GM23338 (cell line): ENCODE measurements around the gene MAPRE2. TPM values are rescaled to one million over a fixed set of nuclear protein-coding genes. Genes with fewer than 3 reads are reported as not detected.

Experiments used
- ATAC-seq: fragments of 200-7000 bp; cut with Tn5 transposase; 3 replicates; pipeline ENCODE4 v1.9.1; 2020
- DNase-seq: peaks from one replicate; pipeline ENCODE4 v3.0.0-alpha.2; 2015; ENCODE audit warnings: low spot score
- H2AFZ ChIP-seq: fragments of 200-600 bp; sonication (generic); 2 replicates; pipeline ENCODE4 v1.8.0; 2016; ENCODE audit warnings: antibody characterized with exemption, mild to moderate bottlenecking, moderate library complexity
- H3F3A ChIP-seq: fragments of 200-600 bp; sonication (generic); replicated peaks from 2 replicates; pipeline ENCODE4 v1.8.0; 2017; ENCODE audit warnings: antibody characterized with exemption, mixed run types, low read depth
- H3K27ac ChIP-seq: fragments of 200-600 bp; sonication (generic); 2 replicates; pipeline ENCODE4 v1.6.1; 2016; ENCODE audit warnings: low read depth
- H3K27me3 ChIP-seq: fragments of 200-600 bp; sonication (generic); 2 replicates; pipeline ENCODE4 v1.8.0; 2016; ENCODE audit warnings: mild to moderate bottlenecking, mixed run types, moderate library complexity; ENCODE audit not compliant: insufficient read depth
- H3K36me3 ChIP-seq: fragments of 200-600 bp; sonication (generic); 2 replicates; pipeline ENCODE4 v1.8.0; 2016; ENCODE audit warnings: mild to moderate bottlenecking; ENCODE audit not compliant: insufficient read depth
- H3K4me1 ChIP-seq: fragments of 200-600 bp; sonication (generic); 2 replicates; pipeline ENCODE4 v1.8.0; 2016; ENCODE audit warnings: mild to moderate bottlenecking, moderate library complexity; ENCODE audit not compliant: insufficient read depth
- H3K4me2 ChIP-seq: fragments of 200-600 bp; sonication (generic); 2 replicates; pipeline ENCODE4 v1.7.1; 2017; ENCODE audit warnings: mixed run types
- H3K4me3 ChIP-seq: fragments of 200-600 bp; sonication (generic); 2 replicates; pipeline ENCODE4 v1.6.1; 2016; ENCODE audit warnings: mixed run types
- H3K79me2 ChIP-seq: fragments of 200-600 bp; sonication (generic); replicated peaks from 2 replicates; pipeline ENCODE4 v1.8.0; 2017; ENCODE audit warnings: mild to moderate bottlenecking; ENCODE audit not compliant: insufficient read depth
- H3K9me2 ChIP-seq: fragments of 200-600 bp; sonication (generic); 2 replicates; pipeline ENCODE4 v1.8.0; 2017; ENCODE audit not compliant: insufficient read depth
- H4K20me1 ChIP-seq: fragments of 200-600 bp; sonication (generic); replicated peaks from 2 replicates; pipeline ENCODE4 v1.8.0; 2017; ENCODE audit warnings: mild to moderate bottlenecking; ENCODE audit not compliant: insufficient read depth
- H3K27ac Mint-ChIP-seq: 2 replicates; pipeline ENCODE4 v1.8.0; 2020; ENCODE audit warnings: inconsistent platforms, mild to moderate bottlenecking, moderate library complexity, mixed read lengths
- H3K27me3 Mint-ChIP-seq: 3 replicates; pipeline ENCODE4 v1.8.0; 2022; ENCODE audit warnings: low read depth, mild to moderate bottlenecking, moderate library complexity, mixed read lengths, inconsistent platforms; ENCODE audit not compliant: insufficient read depth, poor library complexity
- H3K36me3 Mint-ChIP-seq: 3 replicates; pipeline ENCODE4 v1.8.0; 2021; ENCODE audit warnings: low read depth, mild to moderate bottlenecking, inconsistent platforms, moderate library complexity, mixed read lengths
- H3K4me1 Mint-ChIP-seq: 3 replicates; pipeline ENCODE4 v1.8.0; 2020; ENCODE audit warnings: mild to moderate bottlenecking, inconsistent platforms, mixed read lengths
- H3K4me3 Mint-ChIP-seq: 3 replicates; pipeline ENCODE4 v1.8.0; 2021; ENCODE audit warnings: moderate library complexity, mild to moderate bottlenecking, inconsistent platforms, mixed read lengths
- H3K9me3 Mint-ChIP-seq: 3 replicates; pipeline ENCODE4 v1.8.0; 2020; ENCODE audit warnings: moderate library complexity, mild to moderate bottlenecking, inconsistent platforms, mixed read lengths
- CREB1 ChIP-seq: fragments of 250-450 bp; sonication (Bioruptor Pico); IDR thresholded peaks from 2 replicates; pipeline ENCODE4 v1.5.0; 2020; ENCODE audit warnings: low read depth, mild to moderate bottlenecking, moderate library complexity
- EZH2 ChIP-seq: fragments of 200-600 bp; sonication (generic); IDR thresholded peaks from one replicate; pipeline ENCODE4 v1.8.0; 2017; ENCODE audit warnings: antibody characterized with exemption, mild to moderate bottlenecking, low read depth; ENCODE audit not compliant: unreplicated experiment
- EZH2phosphoT487 ChIP-seq: fragments of 200-600 bp; sonication (generic); IDR thresholded peaks from one replicate; pipeline ENCODE4 v1.8.1; 2018; ENCODE audit warnings: antibody characterized with exemption; ENCODE audit not compliant: unreplicated experiment
- JUNB ChIP-seq: IDR thresholded peaks from one replicate; pipeline ENCODE4 v1.6.1; 2016; ENCODE audit warnings: antibody characterized with exemption; ENCODE audit not compliant: unreplicated experiment
- NANOG ChIP-seq: IDR thresholded peaks from 2 replicates; pipeline ENCODE4 v1.6.1; 2016; ENCODE audit warnings: antibody characterized with exemption, borderline replicate concordance
- POLR2AphosphoS5 ChIP-seq: IDR thresholded peaks from 2 replicates; pipeline ENCODE4 v1.6.1; 2016; ENCODE audit warnings: antibody characterized with exemption, low read depth
- STAT1 ChIP-seq: IDR thresholded peaks from one replicate; pipeline ENCODE4 v1.6.1; 2016; ENCODE audit warnings: antibody characterized with exemption; ENCODE audit not compliant: unreplicated experiment
- ZNF114 ChIP-seq: fragments of 250-450 bp; sonication (Bioruptor Pico); IDR thresholded peaks from 2 replicates; pipeline ENCODE4 v1.5.0; 2020; ENCODE audit warnings: mild to moderate bottlenecking, moderate library complexity
- ZNF331 ChIP-seq: fragments of 250-450 bp; sonication (Bioruptor Pico); IDR thresholded peaks from 2 replicates; pipeline ENCODE4 v1.5.0; 2020; ENCODE audit warnings: low read depth, mild to moderate bottlenecking, moderate library complexity
- polyA plus RNA-seq: library from polyadenylated mRNA; unstranded; fragments of >200 nt; fragmentation: Nextera tagmentation; extraction: Ambion mirVana; gene quantifications from 2 replicates; pipeline ENCODE4 v1.2.1, GENCODE V29; 2016
- total RNA-seq: library from RNA; depleted of rRNA; stranded (reverse); fragments of >200 nt; shearing (Covaris generic); gene quantifications from 2 replicates; pipeline ENCODE4 v1.2.3, GENCODE V29; 2014
- TF ChIP-seq, protein P1 (sequence below): fragments of 250-450 bp; sonication (Bioruptor Pico); IDR thresholded peaks from 2 replicates; pipeline ENCODE4 v1.5.0; 2020; ENCODE audit warnings: mild to moderate bottlenecking, moderate library complexity
- TF ChIP-seq, protein P2 (sequence below), 2 experiments: fragments of 200-600 bp in 1 of 2; sonication (generic) in 1 of 2; conservative IDR thresholded peaks; 2 replicates each; pipeline versions ENCODE4 v1.5.1 to v1.6.1; 2016 to 2017; ENCODE audit warnings: antibody characterized with exemption in 2 of 2, low read depth in 2 of 2, mild to moderate bottlenecking in 2 of 2, moderate library complexity in 1 of 2
- TF ChIP-seq, protein P3 (sequence below): IDR thresholded peaks from one replicate; pipeline ENCODE4 v1.6.1; 2018; ENCODE audit warnings: antibody characterized with exemption; ENCODE audit not compliant: unreplicated experiment
- TF ChIP-seq, protein P4 (sequence below): IDR thresholded peaks from 2 replicates; pipeline ENCODE4 v1.6.1; 2016; ENCODE audit warnings: antibody characterized with exemption

Gene MAPRE2
- total and polyA plus RNA-seq, 2 experiments from 2014 or later: 17.8 to 40.4 TPM

DNA sequence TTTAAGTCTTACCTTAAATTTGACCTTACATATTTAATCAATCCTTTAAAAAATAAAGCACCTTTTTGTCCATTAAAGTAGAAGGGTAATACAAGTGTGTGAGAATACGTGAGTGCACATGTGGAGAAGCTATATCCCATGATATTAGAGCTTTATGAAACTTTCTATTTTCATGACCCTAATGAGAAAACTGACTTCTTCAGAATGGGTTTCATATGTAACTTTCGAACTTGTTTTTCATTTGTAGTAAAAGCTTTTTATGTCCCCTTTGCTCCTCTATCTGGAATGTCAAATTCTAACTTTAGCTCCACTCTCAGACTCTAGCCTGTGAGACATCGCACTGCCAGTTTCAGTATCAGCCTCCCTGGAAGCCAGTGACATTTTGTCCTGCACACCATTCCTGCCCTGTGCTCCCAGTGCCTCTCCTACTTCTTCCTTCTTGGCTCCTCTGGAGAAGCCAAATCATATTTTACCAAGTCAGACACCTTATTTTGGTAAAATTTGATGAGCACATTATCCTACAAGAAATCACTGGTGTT is 42.0 kb downstream of the MAPRE2 start:
- Mint-ChIP-seq H3K27me3 (no peaks in the 10 kb centered on the region), H3K9me3 (no peaks in the 10 kb centered on the region), H3K4me3 (no peak overlapping the region), H3K36me3 (no peaks in the 10 kb centered on the region), H3K27ac (no peak overlapping the region), H3K4me1 (no peaks in the 10 kb centered on the region)
- TF ChIP-seq CREB1 (CRISPR knock-in tag) (no peak), EZH2phosphoT487 (no peak), STAT1 (no peak), ZNF114 (no peak), EZH2 (no peak), NANOG (no peak), POLR2AphosphoS5 (no peak), JUNB (no peak), ZNF331 (CRISPR knock-in tag) (no peak)
- TF ChIP-seq, protein P1, sequence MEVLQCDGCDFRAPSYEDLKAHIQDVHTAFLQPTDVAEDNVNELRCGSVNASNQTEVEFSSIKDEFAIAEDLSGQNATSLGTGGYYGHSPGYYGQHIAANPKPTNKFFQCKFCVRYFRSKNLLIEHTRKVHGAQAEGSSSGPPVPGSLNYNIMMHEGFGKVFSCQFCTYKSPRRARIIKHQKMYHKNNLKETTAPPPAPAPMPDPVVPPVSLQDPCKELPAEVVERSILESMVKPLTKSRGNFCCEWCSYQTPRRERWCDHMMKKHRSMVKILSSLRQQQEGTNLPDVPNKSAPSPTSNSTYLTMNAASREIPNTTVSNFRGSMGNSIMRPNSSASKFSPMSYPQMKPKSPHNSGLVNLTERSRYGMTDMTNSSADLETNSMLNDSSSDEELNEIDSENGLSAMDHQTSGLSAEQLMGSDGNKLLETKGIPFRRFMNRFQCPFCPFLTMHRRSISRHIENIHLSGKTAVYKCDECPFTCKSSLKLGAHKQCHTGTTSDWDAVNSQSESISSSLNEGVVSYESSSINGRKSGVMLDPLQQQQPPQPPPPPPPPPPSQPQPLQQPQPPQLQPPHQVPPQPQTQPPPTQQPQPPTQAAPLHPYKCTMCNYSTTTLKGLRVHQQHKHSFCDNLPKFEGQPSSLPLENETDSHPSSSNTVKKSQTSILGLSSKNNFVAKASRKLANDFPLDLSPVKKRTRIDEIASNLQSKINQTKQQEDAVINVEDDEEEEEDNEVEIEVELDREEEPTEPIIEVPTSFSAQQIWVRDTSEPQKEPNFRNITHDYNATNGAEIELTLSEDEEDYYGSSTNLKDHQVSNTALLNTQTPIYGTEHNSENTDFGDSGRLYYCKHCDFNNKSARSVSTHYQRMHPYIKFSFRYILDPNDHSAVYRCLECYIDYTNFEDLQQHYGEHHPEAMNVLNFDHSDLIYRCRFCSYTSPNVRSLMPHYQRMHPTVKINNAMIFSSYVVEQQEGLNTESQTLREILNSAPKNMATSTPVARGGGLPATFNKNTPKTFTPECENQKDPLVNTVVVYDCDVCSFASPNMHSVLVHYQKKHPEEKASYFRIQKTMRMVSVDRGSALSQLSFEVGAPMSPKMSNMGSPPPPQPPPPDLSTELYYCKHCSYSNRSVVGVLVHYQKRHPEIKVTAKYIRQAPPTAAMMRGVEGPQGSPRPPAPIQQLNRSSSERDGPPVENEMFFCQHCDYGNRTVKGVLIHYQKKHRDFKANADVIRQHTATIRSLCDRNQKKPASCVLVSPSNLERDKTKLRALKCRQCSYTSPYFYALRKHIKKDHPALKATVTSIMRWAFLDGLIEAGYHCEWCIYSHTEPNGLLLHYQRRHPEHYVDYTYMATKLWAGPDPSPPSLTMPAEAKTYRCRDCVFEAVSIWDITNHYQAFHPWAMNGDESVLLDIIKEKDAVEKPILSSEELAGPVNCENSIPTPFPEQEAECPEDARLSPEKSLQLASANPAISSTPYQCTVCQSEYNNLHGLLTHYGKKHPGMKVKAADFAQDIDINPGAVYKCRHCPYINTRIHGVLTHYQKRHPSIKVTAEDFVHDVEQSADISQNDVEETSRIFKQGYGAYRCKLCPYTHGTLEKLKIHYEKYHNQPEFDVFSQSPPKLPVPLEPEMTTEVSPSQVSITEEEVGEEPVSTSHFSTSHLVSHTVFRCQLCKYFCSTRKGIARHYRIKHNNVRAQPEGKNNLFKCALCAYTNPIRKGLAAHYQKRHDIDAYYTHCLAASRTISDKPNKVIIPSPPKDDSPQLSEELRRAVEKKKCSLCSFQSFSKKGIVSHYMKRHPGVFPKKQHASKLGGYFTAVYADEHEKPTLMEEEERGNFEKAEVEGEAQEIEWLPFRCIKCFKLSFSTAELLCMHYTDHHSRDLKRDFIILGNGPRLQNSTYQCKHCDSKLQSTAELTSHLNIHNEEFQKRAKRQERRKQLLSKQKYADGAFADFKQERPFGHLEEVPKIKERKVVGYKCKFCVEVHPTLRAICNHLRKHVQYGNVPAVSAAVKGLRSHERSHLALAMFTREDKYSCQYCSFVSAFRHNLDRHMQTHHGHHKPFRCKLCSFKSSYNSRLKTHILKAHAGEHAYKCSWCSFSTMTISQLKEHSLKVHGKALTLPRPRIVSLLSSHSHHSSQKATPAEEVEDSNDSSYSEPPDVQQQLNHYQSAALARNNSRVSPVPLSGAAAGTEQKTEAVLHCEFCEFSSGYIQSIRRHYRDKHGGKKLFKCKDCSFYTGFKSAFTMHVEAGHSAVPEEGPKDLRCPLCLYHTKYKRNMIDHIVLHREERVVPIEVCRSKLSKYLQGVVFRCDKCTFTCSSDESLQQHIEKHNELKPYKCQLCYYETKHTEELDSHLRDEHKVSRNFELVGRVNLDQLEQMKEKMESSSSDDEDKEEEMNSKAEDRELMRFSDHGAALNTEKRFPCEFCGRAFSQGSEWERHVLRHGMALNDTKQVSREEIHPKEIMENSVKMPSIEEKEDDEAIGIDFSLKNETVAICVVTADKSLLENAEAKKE (CRISPR knock-in tag): no peak
- TF ChIP-seq, protein P2, sequence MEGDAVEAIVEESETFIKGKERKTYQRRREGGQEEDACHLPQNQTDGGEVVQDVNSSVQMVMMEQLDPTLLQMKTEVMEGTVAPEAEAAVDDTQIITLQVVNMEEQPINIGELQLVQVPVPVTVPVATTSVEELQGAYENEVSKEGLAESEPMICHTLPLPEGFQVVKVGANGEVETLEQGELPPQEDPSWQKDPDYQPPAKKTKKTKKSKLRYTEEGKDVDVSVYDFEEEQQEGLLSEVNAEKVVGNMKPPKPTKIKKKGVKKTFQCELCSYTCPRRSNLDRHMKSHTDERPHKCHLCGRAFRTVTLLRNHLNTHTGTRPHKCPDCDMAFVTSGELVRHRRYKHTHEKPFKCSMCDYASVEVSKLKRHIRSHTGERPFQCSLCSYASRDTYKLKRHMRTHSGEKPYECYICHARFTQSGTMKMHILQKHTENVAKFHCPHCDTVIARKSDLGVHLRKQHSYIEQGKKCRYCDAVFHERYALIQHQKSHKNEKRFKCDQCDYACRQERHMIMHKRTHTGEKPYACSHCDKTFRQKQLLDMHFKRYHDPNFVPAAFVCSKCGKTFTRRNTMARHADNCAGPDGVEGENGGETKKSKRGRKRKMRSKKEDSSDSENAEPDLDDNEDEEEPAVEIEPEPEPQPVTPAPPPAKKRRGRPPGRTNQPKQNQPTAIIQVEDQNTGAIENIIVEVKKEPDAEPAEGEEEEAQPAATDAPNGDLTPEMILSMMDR (conservative IDR thresholded peaks at IDR 0.05; ENCODE audit: low read depth in 2 of 2): no peak
- TF ChIP-seq, protein P3, sequence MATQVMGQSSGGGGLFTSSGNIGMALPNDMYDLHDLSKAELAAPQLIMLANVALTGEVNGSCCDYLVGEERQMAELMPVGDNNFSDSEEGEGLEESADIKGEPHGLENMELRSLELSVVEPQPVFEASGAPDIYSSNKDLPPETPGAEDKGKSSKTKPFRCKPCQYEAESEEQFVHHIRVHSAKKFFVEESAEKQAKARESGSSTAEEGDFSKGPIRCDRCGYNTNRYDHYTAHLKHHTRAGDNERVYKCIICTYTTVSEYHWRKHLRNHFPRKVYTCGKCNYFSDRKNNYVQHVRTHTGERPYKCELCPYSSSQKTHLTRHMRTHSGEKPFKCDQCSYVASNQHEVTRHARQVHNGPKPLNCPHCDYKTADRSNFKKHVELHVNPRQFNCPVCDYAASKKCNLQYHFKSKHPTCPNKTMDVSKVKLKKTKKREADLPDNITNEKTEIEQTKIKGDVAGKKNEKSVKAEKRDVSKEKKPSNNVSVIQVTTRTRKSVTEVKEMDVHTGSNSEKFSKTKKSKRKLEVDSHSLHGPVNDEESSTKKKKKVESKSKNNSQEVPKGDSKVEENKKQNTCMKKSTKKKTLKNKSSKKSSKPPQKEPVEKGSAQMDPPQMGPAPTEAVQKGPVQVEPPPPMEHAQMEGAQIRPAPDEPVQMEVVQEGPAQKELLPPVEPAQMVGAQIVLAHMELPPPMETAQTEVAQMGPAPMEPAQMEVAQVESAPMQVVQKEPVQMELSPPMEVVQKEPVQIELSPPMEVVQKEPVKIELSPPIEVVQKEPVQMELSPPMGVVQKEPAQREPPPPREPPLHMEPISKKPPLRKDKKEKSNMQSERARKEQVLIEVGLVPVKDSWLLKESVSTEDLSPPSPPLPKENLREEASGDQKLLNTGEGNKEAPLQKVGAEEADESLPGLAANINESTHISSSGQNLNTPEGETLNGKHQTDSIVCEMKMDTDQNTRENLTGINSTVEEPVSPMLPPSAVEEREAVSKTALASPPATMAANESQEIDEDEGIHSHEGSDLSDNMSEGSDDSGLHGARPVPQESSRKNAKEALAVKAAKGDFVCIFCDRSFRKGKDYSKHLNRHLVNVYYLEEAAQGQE: no peak
- TF ChIP-seq, protein P4, sequence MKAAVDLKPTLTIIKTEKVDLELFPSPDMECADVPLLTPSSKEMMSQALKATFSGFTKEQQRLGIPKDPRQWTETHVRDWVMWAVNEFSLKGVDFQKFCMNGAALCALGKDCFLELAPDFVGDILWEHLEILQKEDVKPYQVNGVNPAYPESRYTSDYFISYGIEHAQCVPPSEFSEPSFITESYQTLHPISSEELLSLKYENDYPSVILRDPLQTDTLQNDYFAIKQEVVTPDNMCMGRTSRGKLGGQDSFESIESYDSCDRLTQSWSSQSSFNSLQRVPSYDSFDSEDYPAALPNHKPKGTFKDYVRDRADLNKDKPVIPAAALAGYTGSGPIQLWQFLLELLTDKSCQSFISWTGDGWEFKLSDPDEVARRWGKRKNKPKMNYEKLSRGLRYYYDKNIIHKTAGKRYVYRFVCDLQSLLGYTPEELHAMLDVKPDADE: no peak
- no peak for DNase-seq
- Histone ChIP-seq H2AFZ (no peak overlapping the region), H3K27me3 (no peaks in the 10 kb centered on the region), H4K20me1 (no peaks in the 10 kb centered on the region), H3K4me1 (no peaks in the 10 kb centered on the region), H3K36me3 (no peaks in the 10 kb centered on the region), H3K27ac (no peak overlapping the region), H3F3A (no peaks in the 10 kb centered on the region), H3K4me2 (no peak overlapping the region), H3K4me3 (no peak overlapping the region), H3K79me2 (no peaks in the 10 kb centered on the region), H3K9me2 (no peaks in the 10 kb centered on the region)
- no peak for ATAC-seq
